Suppressor macrophage treated with lipopolysaccharide for 4 hours (primary cell): Measurements from ENCODE around the gene PIGU.

ENCODE experiments used
- DNase-seq: peaks from one replicate; pipeline ENCODE4 v3.0.0-alpha.2; 2020

Gene PIGU

GRCh38 chr20:34549291-34549928 lies 127.5 kb downstream of the PIGU start:
- DNase-seq: no peak

GRCh38 chr20:34547844-34548613 lies 128.9 kb downstream of the PIGU start:
- no peak for DNase-seq

- no peak for DNase-seq
Measured at GRCh38 chr20:34546751-34547181, 130.1 kb downstream of the PIGU start.

- no peak for DNase-seq
Measured at GRCh38 chr20:34544109-34544796, 132.6 kb downstream of the PIGU start.

GRCh38 chr20:34543463-34544056 lies 133.3 kb downstream of the PIGU start:
- no peak for DNase-seq

- no peak for DNase-seq
Measured at GRCh38 chr20:34542439-34542838, 134.5 kb downstream of the PIGU start.

- no peak for DNase-seq
Measured at GRCh38 chr20:34541917-34542316, 135.0 kb downstream of the PIGU start.

GRCh38 chr20:34541264-34541901 lies 135.5 kb downstream of the PIGU start:
- no peak for DNase-seq

- no peak for DNase-seq
Measured at GRCh38 chr20:34540596-34541263, 136.2 kb downstream of the PIGU start.

- DNase-seq: no peak
Measured at GRCh38 chr20:34539756-34540155, 137.1 kb downstream of the PIGU start.

GRCh38 chr20:34538671-34539123 lies 138.2 kb downstream of the PIGU start:
- DNase-seq: peak; percentile 69

- DNase-seq: no peak
Measured at GRCh38 chr20:34537651-34538050, 139.2 kb downstream of the PIGU start.

- peak; percentile 22 for DNase-seq
Measured at GRCh38 chr20:34536798-34537394, 140.0 kb downstream of the PIGU start.

- DNase-seq: no peak
Measured at GRCh38 chr20:34535857-34536256, 141.0 kb downstream of the PIGU start.

- DNase-seq: no peak
Measured at GRCh38 chr20:34535301-34535840, 141.5 kb downstream of the PIGU start.

GRCh38 chr20:34534391-34535165 lies 142.3 kb downstream of the PIGU start:
- no peak for DNase-seq

- no peak for DNase-seq
Measured at GRCh38 chr20:34532756-34533155, 144.1 kb downstream of the PIGU start.

GRCh38 chr20:34532320-34532719 lies 144.6 kb downstream of the PIGU start:
- no peak for DNase-seq

GRCh38 chr20:34531608-34532265 lies 145.2 kb downstream of the PIGU start:
- no peak for DNase-seq

GRCh38 chr20:34530342-34530741 lies 146.6 kb downstream of the PIGU start:
- DNase-seq: no peak
